HepG2 (cell line): Measurements from ENCODE around the gene MAP3K4. TPM values are rescaled to one million over a fixed set of nuclear protein-coding genes. Genes with fewer than 3 reads are reported as not detected.

Experiments used
- ATAC-seq: fragments of 200-7000 bp; cut with Tn5 transposase; 3 replicates; pipeline ENCODE4 v1.9.1; 2020; ENCODE audit warnings: mild to moderate bottlenecking, moderate library complexity
- BruUV-seq: library from RNA; stranded (reverse); fragments of 400-500 nt; replicated peaks from 2 replicates; lab custom pipeline; 2021; lab: Mats Ljungman, UMichigan
- CTCF ChIA-PET: fragments of 300-600 bp; formaldehyde crosslinking; extraction: SDS; loops from one replicate; lab custom pipeline; 2021; ENCODE audit warnings: low total read pairs, inconsistent platforms, low intra/inter-chr PET ratio; lab: Yijun Ruan, JAX
- POLR2A ChIA-PET: fragments of 350-600 bp; sonication (Branson Sonifier 250); formaldehyde crosslinking; loops from one replicate; lab custom pipeline; 2020; ENCODE audit warnings: antibody characterized with exemption, inconsistent platforms; lab: Yijun Ruan, JAX
- DNase-seq: peaks from one replicate; pipeline ENCODE4 v3.0.0-alpha.2; 2015; ENCODE audit warnings: low spot score
- FAIRE-seq: peaks from 3 replicates; lab custom pipeline; 2011; peaks lifted over from hg19 to GRCh38; lab: Jason Lieb, UNC
- H2AFZ ChIP-seq: one replicate; pipeline ENCODE4 v1.6.1; 2011; ENCODE audit warnings: low read length, inconsistent platforms
- H3K27ac ChIP-seq: fragments of 300-600 bp; 3 replicates; pipeline ENCODE4 v1.8.0; 2011; ENCODE audit warnings: mixed run types, mild to moderate bottlenecking, mixed read lengths, low read length, inconsistent platforms; ENCODE audit not compliant: insufficient read depth; ENCODE audit errors: extremely low read length
- H3K27me3 ChIP-seq, 2 experiments: fragments of 200-600 bp in 1 of 2; 2 replicates in 1 of 2; 3 replicates in 1 of 2; pipeline versions ENCODE4 v1.6.0 to v1.8.0; 2011; ENCODE audit warnings: low read length in 2 of 2, mild to moderate bottlenecking in 2 of 2, moderate library complexity in 2 of 2, inconsistent platforms in 1 of 2; ENCODE audit not compliant: insufficient read depth in 2 of 2, control insufficient read depth in 1 of 2
- H3K36me3 ChIP-seq, 2 experiments: fragments of 200-600 bp in 1 of 2; replicated peaks in 1 of 2; 2 replicates in 1 of 2; 3 replicates in 1 of 2; pipeline versions ENCODE4 v1.5.1 to v1.8.0; 2011; ENCODE audit warnings: low read length in 2 of 2, inconsistent platforms in 1 of 2; ENCODE audit not compliant: insufficient read depth in 2 of 2, control insufficient read depth in 1 of 2
- H3K4me1 ChIP-seq: 2 replicates; pipeline ENCODE4 v1.5.1; 2012; ENCODE audit warnings: low read length, inconsistent platforms; ENCODE audit not compliant: insufficient read depth
- H3K4me2 ChIP-seq: 2 replicates; pipeline ENCODE4 v1.6.0; 2011; ENCODE audit warnings: low read depth, low read length, inconsistent platforms
- H3K4me3 ChIP-seq, 3 experiments: fragments of 200-600 bp in 1 of 3; sonication (generic), shearing (Covaris generic) in 1 of 3; replicated peaks in 1 of 3; 2 replicates each; pipeline ENCODE4 v1.5.1; 2011 to 2016; ENCODE audit warnings: low read length in 3 of 3, inconsistent platforms in 2 of 3, low read depth in 2 of 3, mild to moderate bottlenecking in 2 of 3, control low read depth in 1 of 3, mixed read lengths in 1 of 3; ENCODE audit not compliant: insufficient read depth in 1 of 3
- H3K79me2 ChIP-seq: one replicate; pipeline ENCODE4 v1.6.1; 2011; ENCODE audit warnings: low read length, inconsistent platforms; ENCODE audit not compliant: insufficient read depth
- H3K9ac ChIP-seq: 2 replicates; pipeline ENCODE4 v1.6.0; 2011; ENCODE audit warnings: mild to moderate bottlenecking, low read depth, low read length, inconsistent platforms; ENCODE audit not compliant: insufficient read depth
- H3K9me3 ChIP-seq: 2 replicates; pipeline ENCODE4 v1.5.1; 2012; ENCODE audit warnings: mild to moderate bottlenecking, low read length
- H4K20me1 ChIP-seq: 2 replicates; pipeline ENCODE4 v1.6.0; 2011; ENCODE audit warnings: inconsistent platforms, mild to moderate bottlenecking, low read length, moderate library complexity; ENCODE audit not compliant: insufficient read depth
- HNF4A ChIP-seq: sonication (generic); formaldehyde crosslinking; IDR thresholded peaks from 2 replicates; pipeline ENCODE4 v1.4.0; 2020; ENCODE audit warnings: missing genetic modification reagents
- MBD4 ChIP-seq: IDR thresholded peaks from 2 replicates; pipeline ENCODE4 v1.6.1; 2012; ENCODE audit warnings: low read length, inconsistent platforms, borderline replicate concordance
- RAD51 ChIP-seq: fragments of 450-650 bp; IDR thresholded peaks from 2 replicates; pipeline ENCODE4 v1.6.1; 2016; ENCODE audit warnings: borderline replicate concordance
- TBX3 ChIP-seq: fragments of 450-650 bp; IDR thresholded peaks from 2 replicates; pipeline ENCODE4 v1.6.1; 2017; ENCODE audit warnings: antibody characterized with exemption, mild to moderate bottlenecking, inconsistent platforms, borderline replicate concordance
- ZFP82 ChIP-seq: sonication (generic); formaldehyde crosslinking; IDR thresholded peaks from 2 replicates; pipeline ENCODE4 v1.5.1; 2020; ENCODE audit warnings: mild to moderate bottlenecking, missing genetic modification reagents, borderline replicate concordance
- ZSCAN29 ChIP-seq: sonication (generic); formaldehyde crosslinking; conservative IDR thresholded peaks from 2 replicates; pipeline ENCODE4 v1.4.0; 2020; ENCODE audit warnings: mild to moderate bottlenecking, missing genetic modification reagents
- WGBS: methylation state at CpG from one replicate; pipeline ENCODE4 v1.1.6; 2017; ENCODE audit warnings: low lambda C conversion rate; 5-methylcytosine and 5-hydroxymethylcytosine counted together
- in situ Hi-C: cut with HindIII; loops from 2 replicates; pipeline ENCODE4 v1.10.0; 2017; ENCODE audit warnings: low pct_unique_long_range_greater_than_20kb; ENCODE audit not compliant: extremely low pct_ligation_motif_present
- intact Hi-C: fragments of 100-400 bp; cut with micrococcal nuclease; formaldehyde crosslinking; loops from one replicate; pipeline ENCODE4 v1.10.0; 2022; ENCODE audit not compliant: unreplicated experiment
- polyA plus RNA-seq, 8 experiments: library from polyadenylated mRNA; depleted of rRNA in 3 of 8; stranded (reverse) in 7 of 8; unstranded in 1 of 8; fragments of >200 nt; fragmentation: Illumina TruSeq in 4 of 8; extraction: Trizol in 4 of 8; gene quantifications; 2 replicates each; pipeline versions ENCODE4 v1.2.1 to v1.2.3, GENCODE V29; 2011 to 2016; ENCODE audit warnings: low read depth in 4 of 8, missing spikeins in 1 of 8, mixed read lengths in 1 of 8; ENCODE audit not compliant: insufficient read depth in 1 of 8
- total RNA-seq, 5 experiments: library from RNA; depleted of rRNA; stranded (reverse); fragments of >200 nt; fragmentation: Illumina TruSeq; extraction: Trizol; gene quantifications; 2 replicates each; pipeline ENCODE4 v1.2.3, GENCODE V29; 2016; ENCODE audit warnings: low read depth in 1 of 5
- TF ChIP-seq, protein P1 (sequence below): sonication (generic); formaldehyde crosslinking; IDR thresholded peaks from 2 replicates; pipeline ENCODE4 v1.4.0; 2020; ENCODE audit warnings: mild to moderate bottlenecking, missing genetic modification reagents
- TF ChIP-seq, protein P2 (sequence below): sonication (generic); formaldehyde crosslinking; IDR thresholded peaks from 2 replicates; pipeline ENCODE4 v1.4.0; 2020; ENCODE audit warnings: missing genetic modification reagents
- TF ChIP-seq, protein P3 (sequence below): sonication (generic); formaldehyde crosslinking; IDR thresholded peaks from 2 replicates; pipeline ENCODE4 v1.4.0; 2020; ENCODE audit warnings: missing genetic modification reagents
- TF ChIP-seq, protein P4 (sequence below): sonication (generic); formaldehyde crosslinking; IDR thresholded peaks from 2 replicates; pipeline ENCODE4 v1.8.1; 2023; ENCODE audit warnings: mild to moderate bottlenecking, inconsistent platforms, moderate library complexity, missing genetic modification reagents, borderline replicate concordance
- TF ChIP-seq, protein P5 (sequence below): IDR thresholded peaks from 2 replicates; pipeline ENCODE4 v1.6.1; 2018; ENCODE audit warnings: missing genetic modification reagents, mild to moderate bottlenecking, missing compliant biosample characterization

The MAP3K4 gene
- total and polyA plus RNA-seq, 2 of the 13 experiments (the other 11 are each of a cell fraction or from before 2014, with no cell fraction given): 12.9 to 33.6 TPM

DNA sequence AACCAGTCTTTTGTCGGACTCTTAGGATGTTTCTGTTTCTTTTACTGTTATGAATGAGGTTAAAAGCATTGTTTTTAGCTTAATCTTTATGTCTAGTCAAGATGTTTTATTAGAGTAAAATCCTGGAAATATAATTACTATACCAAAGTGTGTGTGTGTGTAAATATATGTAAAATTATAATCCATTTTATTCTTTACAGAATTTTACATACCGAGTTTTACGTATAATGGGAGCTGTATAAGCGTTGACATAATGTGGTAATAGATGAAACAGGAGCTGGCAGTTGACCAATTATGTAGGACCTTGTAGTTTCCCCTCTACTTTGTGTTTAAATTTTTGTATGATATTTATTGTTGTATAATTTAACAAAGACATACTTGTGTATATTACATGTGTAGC lies 16.7 kb downstream of the MAP3K4 start (continued):
- TF ChIP-seq, protein P1, sequence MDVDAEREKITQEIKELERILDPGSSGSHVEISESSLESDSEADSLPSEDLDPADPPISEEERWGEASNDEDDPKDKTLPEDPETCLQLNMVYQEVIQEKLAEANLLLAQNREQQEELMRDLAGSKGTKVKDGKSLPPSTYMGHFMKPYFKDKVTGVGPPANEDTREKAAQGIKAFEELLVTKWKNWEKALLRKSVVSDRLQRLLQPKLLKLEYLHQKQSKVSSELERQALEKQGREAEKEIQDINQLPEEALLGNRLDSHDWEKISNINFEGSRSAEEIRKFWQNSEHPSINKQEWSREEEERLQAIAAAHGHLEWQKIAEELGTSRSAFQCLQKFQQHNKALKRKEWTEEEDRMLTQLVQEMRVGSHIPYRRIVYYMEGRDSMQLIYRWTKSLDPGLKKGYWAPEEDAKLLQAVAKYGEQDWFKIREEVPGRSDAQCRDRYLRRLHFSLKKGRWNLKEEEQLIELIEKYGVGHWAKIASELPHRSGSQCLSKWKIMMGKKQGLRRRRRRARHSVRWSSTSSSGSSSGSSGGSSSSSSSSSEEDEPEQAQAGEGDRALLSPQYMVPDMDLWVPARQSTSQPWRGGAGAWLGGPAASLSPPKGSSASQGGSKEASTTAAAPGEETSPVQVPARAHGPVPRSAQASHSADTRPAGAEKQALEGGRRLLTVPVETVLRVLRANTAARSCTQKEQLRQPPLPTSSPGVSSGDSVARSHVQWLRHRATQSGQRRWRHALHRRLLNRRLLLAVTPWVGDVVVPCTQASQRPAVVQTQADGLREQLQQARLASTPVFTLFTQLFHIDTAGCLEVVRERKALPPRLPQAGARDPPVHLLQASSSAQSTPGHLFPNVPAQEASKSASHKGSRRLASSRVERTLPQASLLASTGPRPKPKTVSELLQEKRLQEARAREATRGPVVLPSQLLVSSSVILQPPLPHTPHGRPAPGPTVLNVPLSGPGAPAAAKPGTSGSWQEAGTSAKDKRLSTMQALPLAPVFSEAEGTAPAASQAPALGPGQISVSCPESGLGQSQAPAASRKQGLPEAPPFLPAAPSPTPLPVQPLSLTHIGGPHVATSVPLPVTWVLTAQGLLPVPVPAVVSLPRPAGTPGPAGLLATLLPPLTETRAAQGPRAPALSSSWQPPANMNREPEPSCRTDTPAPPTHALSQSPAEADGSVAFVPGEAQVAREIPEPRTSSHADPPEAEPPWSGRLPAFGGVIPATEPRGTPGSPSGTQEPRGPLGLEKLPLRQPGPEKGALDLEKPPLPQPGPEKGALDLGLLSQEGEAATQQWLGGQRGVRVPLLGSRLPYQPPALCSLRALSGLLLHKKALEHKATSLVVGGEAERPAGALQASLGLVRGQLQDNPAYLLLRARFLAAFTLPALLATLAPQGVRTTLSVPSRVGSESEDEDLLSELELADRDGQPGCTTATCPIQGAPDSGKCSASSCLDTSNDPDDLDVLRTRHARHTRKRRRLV (CRISPR knock-in tag): no peak
- TF ChIP-seq TBX3: no peak
- TF ChIP-seq, all 625 proteins: peak for 0

DNA sequence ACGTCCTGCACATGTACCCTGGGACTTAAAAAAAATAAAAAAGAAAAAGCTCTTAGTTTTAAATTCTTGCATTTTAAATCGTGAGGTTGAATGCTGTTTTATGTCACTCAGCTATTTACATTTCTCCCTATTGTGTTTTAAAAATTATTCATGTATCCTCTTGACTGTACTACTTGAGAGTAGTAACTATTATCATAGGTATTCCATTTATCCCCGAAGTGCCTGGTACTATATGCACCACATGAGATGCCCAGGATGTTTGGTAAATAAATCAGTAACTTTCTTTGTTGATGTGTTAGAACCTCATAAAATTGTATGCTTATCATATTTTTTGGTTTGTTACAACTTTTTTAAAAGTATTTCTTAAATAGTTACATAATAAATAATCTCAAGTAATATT lies 18.4 kb downstream of the MAP3K4 start:
- in situ Hi-C loops (no loop called here), intact Hi-C loops (no loop called here)
- DNase-seq (no peak), FAIRE-seq (no peak), ATAC-seq (no peak)
- Histone ChIP-seq H3K27ac (no peak overlapping the region), H3K4me3 (no peak overlapping the region), H3K4me2 (no peak overlapping the region), H3K79me2 (peaks cover 48% of the 10 kb centered on the region), H3K9me3 (no peaks in the 10 kb centered on the region), H3K36me3 (no peaks in the 10 kb centered on the region), H4K20me1 (no peaks in the 10 kb centered on the region; the same call in none of the 2 replicates), H3K4me1 (no peaks in the 10 kb centered on the region), H3K9ac (no peak overlapping the region), H2AFZ (no peak overlapping the region), H3K27me3 (no peaks in the 10 kb centered on the region)
- WGBS: 96% methylated on average over 3 of the region's 3 CpGs
- BruUV-seq: no TSS peak
- POLR2A ChIA-PET: interaction anchor here (0.9 kb wide), 1 partner anchor 17 kb away, joined by 3 read pairs; no protein-coding TSS in a partner anchor
- CTCF ChIA-PET: no interaction called here
- TF ChIP-seq, protein P2, sequence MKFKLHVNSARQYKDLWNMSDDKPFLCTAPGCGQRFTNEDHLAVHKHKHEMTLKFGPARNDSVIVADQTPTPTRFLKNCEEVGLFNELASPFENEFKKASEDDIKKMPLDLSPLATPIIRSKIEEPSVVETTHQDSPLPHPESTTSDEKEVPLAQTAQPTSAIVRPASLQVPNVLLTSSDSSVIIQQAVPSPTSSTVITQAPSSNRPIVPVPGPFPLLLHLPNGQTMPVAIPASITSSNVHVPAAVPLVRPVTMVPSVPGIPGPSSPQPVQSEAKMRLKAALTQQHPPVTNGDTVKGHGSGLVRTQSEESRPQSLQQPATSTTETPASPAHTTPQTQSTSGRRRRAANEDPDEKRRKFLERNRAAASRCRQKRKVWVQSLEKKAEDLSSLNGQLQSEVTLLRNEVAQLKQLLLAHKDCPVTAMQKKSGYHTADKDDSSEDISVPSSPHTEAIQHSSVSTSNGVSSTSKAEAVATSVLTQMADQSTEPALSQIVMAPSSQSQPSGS (CRISPR knock-in tag): no peak
- TF ChIP-seq, protein P3, sequence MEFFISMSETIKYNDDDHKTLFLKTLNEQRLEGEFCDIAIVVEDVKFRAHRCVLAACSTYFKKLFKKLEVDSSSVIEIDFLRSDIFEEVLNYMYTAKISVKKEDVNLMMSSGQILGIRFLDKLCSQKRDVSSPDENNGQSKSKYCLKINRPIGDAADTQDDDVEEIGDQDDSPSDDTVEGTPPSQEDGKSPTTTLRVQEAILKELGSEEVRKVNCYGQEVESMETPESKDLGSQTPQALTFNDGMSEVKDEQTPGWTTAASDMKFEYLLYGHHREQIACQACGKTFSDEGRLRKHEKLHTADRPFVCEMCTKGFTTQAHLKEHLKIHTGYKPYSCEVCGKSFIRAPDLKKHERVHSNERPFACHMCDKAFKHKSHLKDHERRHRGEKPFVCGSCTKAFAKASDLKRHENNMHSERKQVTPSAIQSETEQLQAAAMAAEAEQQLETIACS: no peak
- TF ChIP-seq MBD4: no peak
- TF ChIP-seq, protein P4, sequence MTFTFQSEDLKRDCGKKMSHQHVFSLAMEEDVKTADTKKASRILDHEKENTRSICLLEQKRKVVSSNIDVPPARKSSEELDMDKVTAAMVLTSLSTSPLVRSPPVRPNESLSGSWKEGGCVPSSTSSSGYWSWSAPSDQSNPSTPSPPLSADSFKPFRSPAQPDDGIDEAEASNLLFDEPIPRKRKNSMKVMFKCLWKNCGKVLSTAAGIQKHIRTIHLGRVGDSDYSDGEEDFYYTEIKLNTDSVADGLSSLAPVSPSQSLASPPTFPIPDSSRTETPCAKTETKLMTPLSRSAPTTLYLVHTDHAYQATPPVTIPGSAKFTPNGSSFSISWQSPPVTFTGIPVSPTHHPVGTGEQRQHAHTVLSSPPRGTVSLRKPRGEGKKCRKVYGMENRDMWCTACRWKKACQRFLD: no peak
- no peak for TF ChIP-seq HNF4A (CRISPR knock-in tag)
- TF ChIP-seq RAD51: no peak
- TF ChIP-seq, protein P5, sequence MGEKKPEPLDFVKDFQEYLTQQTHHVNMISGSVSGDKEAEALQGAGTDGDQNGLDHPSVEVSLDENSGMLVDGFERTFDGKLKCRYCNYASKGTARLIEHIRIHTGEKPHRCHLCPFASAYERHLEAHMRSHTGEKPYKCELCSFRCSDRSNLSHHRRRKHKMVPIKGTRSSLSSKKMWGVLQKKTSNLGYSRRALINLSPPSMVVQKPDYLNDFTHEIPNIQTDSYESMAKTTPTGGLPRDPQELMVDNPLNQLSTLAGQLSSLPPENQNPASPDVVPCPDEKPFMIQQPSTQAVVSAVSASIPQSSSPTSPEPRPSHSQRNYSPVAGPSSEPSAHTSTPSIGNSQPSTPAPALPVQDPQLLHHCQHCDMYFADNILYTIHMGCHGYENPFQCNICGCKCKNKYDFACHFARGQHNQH (CRISPR knock-in tag): no peak
- no peak for TF ChIP-seq ZSCAN29
- TF ChIP-seq ZFP82 (CRISPR knock-in tag): no peak
